Neutrophil (primary cell): ENCODE measurements around the gene AGO3.

ENCODE experiments used
- H3K27ac ChIP-seq: fragments of 200-600 bp; sonication (generic); 2 replicates; pipeline ENCODE4 v1.5.1; 2016; ENCODE audit warnings: mild to moderate bottlenecking, moderate library complexity
- H3K27me3 ChIP-seq: fragments of 200-600 bp; sonication (generic); 2 replicates; pipeline ENCODE4 v1.6.0; 2016; ENCODE audit warnings: mild to moderate bottlenecking
- H3K36me3 ChIP-seq: fragments of 200-600 bp; sonication (generic); 2 replicates; pipeline ENCODE4 v1.5.1; 2017
- H3K4me1 ChIP-seq, 2 experiments: fragments of 200-600 bp in 1 of 2; sonication (generic) in 1 of 2; 1 replicate in 1 of 2; 2 replicates in 1 of 2; pipeline versions ENCODE4 v1.5.1 to v1.6.1; 2013 to 2016; ENCODE audit warnings: low read depth in 1 of 2, low read length in 1 of 2, mild to moderate bottlenecking in 1 of 2, moderate library complexity in 1 of 2; ENCODE audit not compliant: control insufficient read depth in 1 of 2, insufficient read depth in 1 of 2
- H3K4me3 ChIP-seq, 2 experiments: fragments of 200-600 bp in 1 of 2; sonication (generic) in 1 of 2; 1 replicate in 1 of 2; 2 replicates in 1 of 2; pipeline ENCODE4 v1.5.1; 2013 to 2016; ENCODE audit warnings: low read depth in 1 of 2, low read length in 1 of 2, mild to moderate bottlenecking in 1 of 2, moderate library complexity in 1 of 2
- H3K9me3 ChIP-seq: fragments of 200-600 bp; sonication (generic); 2 replicates; pipeline ENCODE4 v1.5.1; 2016
- TF ChIP-seq, protein P1 (sequence below): fragments of 200-600 bp; sonication (generic); IDR thresholded peaks from 2 replicates; pipeline ENCODE4 v1.5.1; 2016; ENCODE audit warnings: antibody characterized with exemption

AGO3 gene

DNA sequence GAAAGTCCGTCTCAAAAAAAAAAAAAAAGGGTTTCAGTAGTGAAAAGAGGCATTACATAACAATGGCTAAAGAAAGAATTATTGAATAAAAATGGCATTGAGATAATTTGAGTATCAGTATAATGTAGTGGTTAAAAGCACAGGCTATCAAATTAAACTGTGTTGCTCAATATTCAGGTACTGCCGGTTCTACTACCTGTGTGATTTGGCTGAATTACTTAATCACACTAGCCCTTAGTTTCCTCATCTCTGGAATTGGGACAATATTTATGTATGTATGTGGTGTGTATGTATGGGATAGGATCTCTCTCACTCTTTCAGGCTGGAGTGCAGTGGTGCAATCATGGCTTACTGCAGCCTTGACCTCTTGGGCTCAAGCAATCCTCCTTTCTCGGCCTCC lies 96.9 kb downstream of the AGO3 start:
- Histone ChIP-seq H3K4me1 (no peaks in the 10 kb centered on the region), H3K27me3 (no peaks in the 10 kb centered on the region), H3K4me3 (no peak overlapping the region), H3K27ac (no peak overlapping the region), H3K9me3 (no peaks in the 10 kb centered on the region), H3K36me3 (peaks cover 12% of the 10 kb centered on the region)
- TF ChIP-seq, protein P1, sequence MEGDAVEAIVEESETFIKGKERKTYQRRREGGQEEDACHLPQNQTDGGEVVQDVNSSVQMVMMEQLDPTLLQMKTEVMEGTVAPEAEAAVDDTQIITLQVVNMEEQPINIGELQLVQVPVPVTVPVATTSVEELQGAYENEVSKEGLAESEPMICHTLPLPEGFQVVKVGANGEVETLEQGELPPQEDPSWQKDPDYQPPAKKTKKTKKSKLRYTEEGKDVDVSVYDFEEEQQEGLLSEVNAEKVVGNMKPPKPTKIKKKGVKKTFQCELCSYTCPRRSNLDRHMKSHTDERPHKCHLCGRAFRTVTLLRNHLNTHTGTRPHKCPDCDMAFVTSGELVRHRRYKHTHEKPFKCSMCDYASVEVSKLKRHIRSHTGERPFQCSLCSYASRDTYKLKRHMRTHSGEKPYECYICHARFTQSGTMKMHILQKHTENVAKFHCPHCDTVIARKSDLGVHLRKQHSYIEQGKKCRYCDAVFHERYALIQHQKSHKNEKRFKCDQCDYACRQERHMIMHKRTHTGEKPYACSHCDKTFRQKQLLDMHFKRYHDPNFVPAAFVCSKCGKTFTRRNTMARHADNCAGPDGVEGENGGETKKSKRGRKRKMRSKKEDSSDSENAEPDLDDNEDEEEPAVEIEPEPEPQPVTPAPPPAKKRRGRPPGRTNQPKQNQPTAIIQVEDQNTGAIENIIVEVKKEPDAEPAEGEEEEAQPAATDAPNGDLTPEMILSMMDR: no peak

DNA sequence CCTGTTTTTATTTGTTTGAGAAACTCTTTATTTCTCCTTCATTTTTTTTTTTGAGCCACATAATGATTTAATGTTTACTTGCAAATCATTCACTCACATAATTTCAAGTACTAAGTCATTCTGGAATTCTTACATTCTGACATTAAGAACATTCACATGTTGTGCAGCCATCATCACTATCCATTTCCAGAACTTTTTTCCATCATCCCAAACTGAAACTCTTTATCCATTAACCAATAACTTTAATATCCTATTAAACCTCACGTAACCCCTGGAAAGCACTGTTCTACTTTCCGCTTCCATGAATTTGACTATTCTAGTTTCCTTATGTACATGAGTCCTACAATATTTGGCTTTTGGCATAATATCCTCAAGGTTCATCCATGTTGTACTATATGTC lies 100.5 kb downstream of the AGO3 start:
- H3K36me3 ChIP-seq: peaks cover 8% of the 10 kb centered on the region
- H3K9me3 ChIP-seq: no peaks in the 10 kb centered on the region
- no peak overlapping the region for H3K4me3 ChIP-seq
- no peaks in the 10 kb centered on the region for H3K27me3 ChIP-seq
- H3K27ac ChIP-seq: no peak overlapping the region
- peaks cover 30 to 31% of the 10 kb centered on the region in 2 experiments for H3K4me1 ChIP-seq
- TF ChIP-seq, protein P1: no peak

GRCh38 chr1:36034692-36035091 lies 103.8 kb downstream of the AGO3 start:
- TF ChIP-seq, protein P1: no peak
- peaks cover 30 to 31% of the 10 kb centered on the region in 2 experiments for H3K4me1 ChIP-seq
- peak overlapping the region; percentile 93 for H3K27ac ChIP-seq
- no peaks in the 10 kb centered on the region for H3K9me3 ChIP-seq
- no peaks in the 10 kb centered on the region for H3K27me3 ChIP-seq
- H3K4me3 ChIP-seq: peak overlapping the region; percentile 51 to 57
- peaks cover 3% of the 10 kb centered on the region for H3K36me3 ChIP-seq

- TF ChIP-seq, protein P1: no peak
- peak overlapping the region; percentile 93 for H3K27ac ChIP-seq
These were observed 104.2 kb downstream of the AGO3 start for GRCh38 chr1:36035154-36035553.

DNA sequence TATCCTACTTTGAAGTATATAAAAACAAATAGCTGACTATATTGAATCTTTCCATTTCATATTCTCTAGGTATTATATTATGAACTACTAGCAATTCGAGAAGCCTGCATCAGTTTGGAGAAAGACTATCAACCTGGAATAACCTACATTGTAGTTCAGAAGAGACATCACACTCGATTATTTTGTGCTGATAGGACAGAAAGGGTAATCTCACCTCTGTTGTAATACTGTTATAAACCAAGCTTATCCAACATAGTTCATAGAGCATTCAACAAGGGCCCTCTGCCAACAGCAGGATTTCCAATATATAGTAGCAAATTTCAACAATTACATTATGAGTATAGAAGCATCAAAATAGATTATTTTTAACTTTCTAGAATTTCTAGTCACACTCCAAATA lies 109.3 kb downstream of the AGO3 start:
- Histone ChIP-seq H3K9me3 (no peaks in the 10 kb centered on the region), H3K4me3 (no peak overlapping the region), H3K27me3 (no peaks in the 10 kb centered on the region), H3K27ac (no peak overlapping the region), H3K36me3 (peaks cover 42% of the 10 kb centered on the region), H3K4me1 (peaks cover 12% of the 10 kb centered on the region in 2 experiments)
- TF ChIP-seq, protein P1: no peak

More at GRCh38 chr1:36035154-36035553, 104.2 kb downstream of the AGO3 start:
- H3K27me3 ChIP-seq: no peaks in the 10 kb centered on the region
- H3K4me3 ChIP-seq: peak overlapping the region; percentile 51 to 57
- H3K36me3 ChIP-seq: peaks cover 7% of the 10 kb centered on the region
- H3K9me3 ChIP-seq: no peaks in the 10 kb centered on the region
- H3K4me1 ChIP-seq: peaks cover 30 to 31% of the 10 kb centered on the region in 2 experiments

- H3K27ac ChIP-seq: peak overlapping the region; percentile 30
- no peak overlapping the region for H3K4me3 ChIP-seq
- no peaks in the 10 kb centered on the region for H3K27me3 ChIP-seq
- peaks cover 8% of the 10 kb centered on the region for H3K36me3 ChIP-seq
- no peaks in the 10 kb centered on the region for H3K9me3 ChIP-seq
- peaks cover 24 to 30% of the 10 kb centered on the region in 2 experiments for H3K4me1 ChIP-seq
- TF ChIP-seq, protein P1: no peak
These were observed 120.9 kb downstream of the AGO3 start for GRCh38 chr1:36051821-36052220.
